Tibial artery (tissue), 4 donors: Measurements from ENCODE around the gene PPP1R10.
"Not testable (repeated sequence)": the region's sequence is repeated elsewhere in the genome, so short reads cannot be mapped to it uniquely, and the experiment has no call there.

Experiments
- DNase-seq, 2 donors: peaks; one replicate each; pipeline ENCODE4 v3.0.0-alpha.2; 2019
- H3K27ac ChIP-seq, 2 donors: fragments of 200-600 bp; sonication (generic) in 1 of 2; 1 replicate in 1 of 2; 2 replicates in 1 of 2; pipeline ENCODE4 v1.5.1; 2018 to 2019; ENCODE audit warnings: mild to moderate bottlenecking in 1 of 2
- H3K27me3 ChIP-seq, 2 donors: fragments of 200-600 bp; sonication (generic) in 1 of 2; one replicate each; pipeline versions ENCODE4 v1.5.1 to v1.6.0; 2016 to 2019
- H3K36me3 ChIP-seq, 3 donors: fragments of 200-600 bp; sonication (generic) in 2 of 3; one replicate each; pipeline ENCODE4 v1.5.1; 2016 to 2019; ENCODE audit warnings: mild to moderate bottlenecking in 2 of 3
- H3K4me1 ChIP-seq, 4 donors: fragments of 200-600 bp; sonication (generic) in 2 of 4; 1 replicate in 3 of 4; 2 replicates in 1 of 4; pipeline ENCODE4 v1.5.1; 2016 to 2019
- H3K4me3 ChIP-seq, 2 donors: fragments of 200-600 bp; sonication (generic) in 1 of 2; 1 replicate in 1 of 2; 2 replicates in 1 of 2; pipeline ENCODE4 v1.5.1; 2018 to 2019; ENCODE audit warnings: mild to moderate bottlenecking in 2 of 2
- H3K9me3 ChIP-seq, 3 donors: fragments of 200-600 bp; sonication (generic) in 1 of 3; one replicate each; pipeline ENCODE4 v1.5.1; 2016 to 2019
- CTCF ChIP-seq, 2 experiments: fragments of 200-600 bp in 1 of 2; fragments of 450-650 bp in 1 of 2; IDR thresholded peaks; one replicate each; pipeline ENCODE4 v1.5.1; 2017 to 2019; ENCODE audit warnings: antibody characterized with exemption in 2 of 2, mild to moderate bottlenecking in 1 of 2, moderate library complexity in 1 of 2
- intact Hi-C: fragments of 100-400 bp; cut with DNase I; formaldehyde crosslinking; loops from one replicate; pipeline ENCODE4 v1.15.0; 2023; ENCODE audit warnings: low total_unique reads

Gene PPP1R10

GRCh38 chr6:30599625-30600324 is 17.3 kb downstream of the PPP1R10 start:
- Histone ChIP-seq H3K27me3 (no peaks in the 10 kb centered on the region), H3K36me3 (peaks cover 41 to 48% (median 44%) of the 10 kb centered on the region in 3 donors), H3K4me1 (no peaks in the 10 kb centered on the region), H3K4me3 (no peak overlapping the region), H3K9me3 (no peaks in the 10 kb centered on the region), H3K27ac (no peak overlapping the region)
- intact Hi-C loops = loop anchor here (5.0 kb wide), 1 partner anchor 52 kb away; no protein-coding TSS in a partner anchor
- DNase-seq = no peak
- no peak for TF ChIP-seq CTCF (IDR thresholded peaks at IDR 0.05)

GRCh38 chr6:30598912-30599624 is 18.0 kb downstream of the PPP1R10 start:
- intact Hi-C loops = loop anchor here (5.0 kb wide), 1 partner anchor 52 kb away; no protein-coding TSS in a partner anchor
- Histone ChIP-seq H3K36me3 (peaks cover 38 to 48% (median 41%) of the 10 kb centered on the region in 3 donors), H3K9me3 (no peaks in the 10 kb centered on the region), H3K27me3 (no peaks in the 10 kb centered on the region), H3K4me3 (no peak overlapping the region), H3K4me1 (no peaks in the 10 kb centered on the region), H3K27ac (no peak overlapping the region)
- no peak for TF ChIP-seq CTCF (IDR thresholded peaks at IDR 0.05)
- no peak for DNase-seq

- peak; percentile 85 to 86 for DNase-seq
These were observed 19.5 kb downstream of the PPP1R10 start for GRCh38 chr6:30597315-30598144.

GRCh38 chr6:30592287-30592686 is 24.8 kb downstream of the PPP1R10 start:
- no peak for DNase-seq
- intact Hi-C loops = no loop called here
- H3K27ac ChIP-seq = no peak overlapping the region
- no peak for TF ChIP-seq CTCF (IDR thresholded peaks at IDR 0.05)
- no peaks in the 10 kb centered on the region for H3K27me3 ChIP-seq
- H3K9me3 ChIP-seq = no peaks in the 10 kb centered on the region
- H3K4me3 ChIP-seq = no peak overlapping the region
- peaks cover 45 to 78% (median 56%) of the 10 kb centered on the region in 3 donors for H3K36me3 ChIP-seq
- H3K4me1 ChIP-seq = peaks cover 0 to 6% (median 0%) of the 10 kb centered on the region in 4 donors

More at GRCh38 chr6:30597315-30598144, 19.5 kb downstream of the PPP1R10 start:
- not testable (repeated sequence) for H3K27ac ChIP-seq, H3K4me1 ChIP-seq, H3K27me3 ChIP-seq, H3K9me3 ChIP-seq, H3K4me3 ChIP-seq
- peaks cover 26 to 48% (median 28%) of the 10 kb centered on the region in 3 donors for H3K36me3 ChIP-seq
- TF ChIP-seq CTCF (IDR thresholded peaks at IDR 0.05) = peak; percentile 71 to 79
- intact Hi-C loops = loop anchor here (5.0 kb wide), 1 partner anchor 50 kb away; no protein-coding TSS in a partner anchor

- Histone ChIP-seq H3K27me3 (no peaks in the 10 kb centered on the region), H3K36me3 (peaks cover 58 to 91% (median 68%) of the 10 kb centered on the region in 3 donors), H3K9me3 (no peaks in the 10 kb centered on the region), H3K27ac (no peak overlapping the region), H3K4me3 (no peak overlapping the region), H3K4me1 (peaks cover 0 to 6% (median 0%) of the 10 kb centered on the region in 4 donors)
- TF ChIP-seq CTCF (IDR thresholded peaks at IDR 0.05) = no peak
- DNase-seq = no peak
- intact Hi-C loops = no loop called here
These were observed 26.0 kb downstream of the PPP1R10 start for GRCh38 chr6:30591008-30591407.
